ENCODE measurements around the gene PLAAT3.
A peak's percentile ranks its signal among the peaks of the same experiment; 100 is the strongest.
"Not testable (repeated sequence)": the region's sequence is repeated elsewhere in the genome, so short reads cannot be mapped to it uniquely, and the experiment has no call there.

The PLAAT3 gene

DNA sequence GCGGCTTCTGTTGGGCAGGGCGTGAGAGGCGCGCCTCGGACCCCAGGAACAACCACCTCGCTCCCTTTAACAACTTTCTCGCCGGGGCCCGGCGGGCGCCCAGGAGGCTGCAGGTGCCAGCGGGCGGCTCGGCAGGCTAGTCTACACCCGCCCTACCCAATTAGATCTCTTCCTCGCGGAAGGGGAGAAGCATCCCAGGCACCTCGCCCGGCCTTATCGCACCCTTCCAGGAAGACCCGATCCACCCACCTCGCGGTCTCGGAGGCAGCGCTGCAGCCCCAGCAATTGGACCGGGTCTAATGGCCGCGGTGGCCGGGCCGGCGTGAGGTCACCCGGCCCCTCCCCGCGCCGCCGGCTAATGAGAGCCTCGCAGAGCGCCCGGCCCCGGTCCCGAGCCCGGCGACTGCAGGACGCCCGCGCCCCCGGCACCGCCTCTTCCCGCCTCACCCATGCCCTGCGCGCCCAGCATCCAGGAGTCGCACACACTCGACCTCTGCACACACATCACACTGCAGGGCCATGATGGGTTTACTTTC is at the start of gene PLAAT3:
Gene PLAAT3, minus strand, starts transcription at position 298 of the 536 bp plus-strand sequence. CDS start 419 bp downstream, outside the sequence.
- DNase-seq = peak; percentile 67

DNA sequence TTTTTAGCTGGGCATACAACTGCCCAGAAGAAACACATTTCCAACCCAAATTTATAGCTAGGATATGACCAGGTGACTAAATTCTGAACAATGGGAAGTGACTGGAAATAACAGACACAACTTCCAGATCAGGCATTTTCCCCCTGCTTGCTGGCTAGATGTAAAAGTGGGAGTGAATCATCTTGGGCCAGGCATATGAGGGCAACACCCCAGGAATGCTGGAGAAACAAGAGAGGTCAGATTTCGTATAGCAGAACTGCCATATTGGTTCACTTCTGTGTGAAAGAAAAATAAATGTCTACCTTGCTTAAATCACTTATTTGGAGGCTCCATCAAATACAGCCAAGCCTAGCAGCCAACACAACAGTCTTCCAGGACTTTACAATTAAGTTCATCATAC is 49.6 kb upstream of the PLAAT3 start:
- DNase-seq = no peak

DNA sequence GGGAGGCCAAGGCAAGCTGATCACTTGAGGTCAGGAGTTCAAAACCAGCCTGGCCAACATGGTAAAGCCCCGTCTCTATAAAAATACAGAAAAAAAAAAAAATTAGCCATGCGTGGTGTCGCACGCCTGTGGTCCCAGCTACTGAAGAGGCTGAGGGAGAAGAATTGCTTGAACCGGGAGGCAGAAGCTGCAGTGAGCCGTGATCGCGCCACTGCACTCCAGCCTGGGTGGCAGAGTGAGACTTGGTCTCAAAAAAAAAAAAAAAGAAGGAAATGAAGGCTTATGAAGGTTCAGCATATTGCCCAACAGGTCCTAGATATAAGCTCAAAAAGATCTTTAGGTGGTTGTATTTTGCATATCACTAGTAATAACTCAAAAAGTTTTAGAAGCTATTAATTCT is 46.7 kb upstream of the PLAAT3 start:
- no peak for DNase-seq

DNA sequence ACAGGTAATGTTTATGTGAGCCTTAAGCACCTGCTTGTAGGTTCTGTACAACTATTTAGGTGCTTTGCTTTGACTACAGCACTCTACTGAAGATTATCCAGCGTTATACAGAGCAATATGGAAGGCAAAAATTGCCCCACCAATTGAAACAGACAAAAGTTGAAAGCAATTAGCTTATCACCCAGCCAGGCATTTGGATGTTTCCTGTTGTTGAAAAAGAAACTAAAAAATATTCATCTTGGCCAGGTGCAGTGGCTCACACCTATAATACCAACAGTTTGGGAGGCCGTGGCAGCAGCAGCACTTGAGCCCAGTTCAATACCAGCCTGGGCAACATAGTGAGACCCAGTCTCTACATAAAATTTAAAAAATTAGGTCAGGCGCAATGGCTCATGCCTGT is 38.4 kb upstream of the PLAAT3 start:
- no peak for DNase-seq

DNA sequence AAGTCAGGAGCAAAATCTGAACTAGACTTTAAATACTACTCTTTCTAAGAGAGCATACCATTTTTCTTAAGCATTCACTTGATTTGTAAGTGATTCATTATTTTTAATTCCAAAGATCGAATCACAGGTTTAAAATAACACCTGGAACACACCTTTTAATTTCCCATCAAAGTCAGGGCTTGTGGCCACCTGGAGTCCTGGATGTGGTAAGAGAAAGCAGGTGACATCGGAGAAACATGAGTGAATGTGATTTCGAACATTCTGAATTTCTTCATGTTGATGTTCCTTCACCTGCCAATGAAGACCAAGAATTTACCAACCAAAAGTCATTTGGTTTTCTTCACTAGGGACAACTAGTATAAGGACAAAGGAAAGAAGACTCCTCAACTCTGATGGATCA is 29.0 kb upstream of the PLAAT3 start:
- no peak for DNase-seq

DNA sequence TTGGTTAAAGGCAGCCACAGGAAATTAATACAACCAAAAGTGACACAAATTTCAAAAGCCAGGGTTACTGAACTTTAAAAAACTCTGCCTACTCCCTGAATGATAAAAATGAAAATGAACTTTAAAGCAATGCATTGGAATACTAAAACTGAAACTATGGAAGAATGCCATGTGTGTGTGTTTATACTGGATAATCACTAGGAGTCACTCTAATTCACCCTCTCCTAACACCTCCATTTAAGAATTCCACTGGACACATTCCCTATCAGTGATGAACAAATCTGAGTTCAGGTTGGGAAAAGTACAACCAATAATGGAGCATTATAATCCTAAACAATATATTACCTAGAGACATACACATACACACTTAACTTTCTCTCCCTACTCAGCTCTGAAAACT is 27.5 kb upstream of the PLAAT3 start:
- DNase-seq = no peak

DNA sequence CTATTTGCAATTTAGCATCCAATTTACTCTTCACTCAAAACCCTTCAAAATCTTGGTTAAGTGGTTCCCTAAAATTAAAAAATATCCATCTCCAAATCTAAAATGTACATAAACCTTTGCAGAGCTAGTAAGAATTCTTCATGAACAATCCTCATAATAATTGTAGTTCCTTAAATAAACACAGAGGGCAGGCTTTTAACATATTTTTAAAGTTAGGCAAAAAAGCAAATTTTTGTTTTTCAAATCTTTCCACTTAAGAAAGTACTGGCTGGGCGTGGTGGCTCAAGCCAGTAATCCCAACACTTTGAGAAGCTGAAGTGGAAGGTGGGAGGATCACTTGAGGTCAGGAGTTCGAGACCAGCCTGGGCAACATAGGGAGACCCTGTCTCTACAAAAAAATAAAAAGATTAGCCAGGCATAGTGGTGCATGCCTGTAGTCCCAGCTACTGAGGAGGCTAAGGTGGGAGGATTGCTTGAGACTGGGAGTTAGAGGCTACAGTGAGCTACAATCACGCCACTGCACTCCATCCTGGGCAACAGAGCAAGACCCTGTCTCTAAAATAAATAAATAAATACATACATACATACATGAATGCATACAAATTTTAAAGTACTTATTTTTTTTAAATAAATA is 25.1 kb upstream of the PLAAT3 start:
- no peak for DNase-seq

DNA sequence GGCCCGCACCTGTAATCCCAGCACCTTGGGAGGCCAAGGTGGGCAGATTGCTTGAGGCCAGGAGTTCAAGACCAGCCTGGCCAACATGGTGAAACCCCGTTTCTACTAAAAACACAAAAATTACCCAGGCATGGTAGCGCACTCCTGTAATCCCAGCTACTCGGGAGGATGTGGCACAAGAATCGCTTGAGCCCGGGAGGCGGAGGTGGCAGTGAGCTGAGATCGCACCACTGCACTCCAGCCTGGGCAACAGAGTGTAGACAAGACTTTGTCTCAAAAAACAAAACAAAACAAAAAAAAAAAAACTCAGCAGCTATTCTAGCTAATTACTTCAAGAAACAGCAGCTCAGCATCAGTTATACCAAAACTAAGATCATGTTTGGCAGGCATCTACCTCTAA is 24.2 kb upstream of the PLAAT3 start:
- not testable (repeated sequence) for DNase-seq

DNA sequence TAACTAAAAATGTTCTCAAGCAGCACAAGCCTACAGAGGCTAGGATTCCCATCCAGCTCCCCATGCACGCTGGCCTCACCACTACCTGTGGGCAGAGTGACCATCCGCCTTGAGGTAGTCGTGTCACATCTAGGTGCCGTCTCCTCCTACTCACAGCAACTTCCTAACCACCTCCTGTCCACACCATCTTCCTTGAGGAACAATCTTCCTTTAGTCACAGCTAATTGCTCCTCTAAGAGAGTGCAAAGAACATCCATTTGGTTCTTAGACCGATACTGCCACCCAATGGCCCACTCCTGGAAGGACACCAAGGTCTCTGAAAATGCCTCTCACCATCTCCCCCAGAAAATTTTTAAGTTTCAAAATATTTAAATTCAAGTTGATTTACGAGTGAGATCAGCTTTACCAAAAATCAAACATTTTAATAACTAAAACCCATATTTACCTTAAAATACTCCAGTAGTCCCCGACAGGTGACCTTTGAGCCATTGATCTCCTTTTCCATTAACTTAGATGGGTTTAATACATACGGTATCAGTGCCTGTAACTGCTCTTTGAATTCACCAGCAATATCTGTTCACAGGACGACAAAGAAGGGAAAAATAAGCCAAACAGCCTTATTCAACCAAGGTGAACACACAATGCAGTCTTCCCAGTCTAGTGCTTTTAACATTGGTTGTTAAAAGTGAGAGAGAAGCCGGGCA is 21.7 kb upstream of the PLAAT3 start:
- DNase-seq = no peak

DNA sequence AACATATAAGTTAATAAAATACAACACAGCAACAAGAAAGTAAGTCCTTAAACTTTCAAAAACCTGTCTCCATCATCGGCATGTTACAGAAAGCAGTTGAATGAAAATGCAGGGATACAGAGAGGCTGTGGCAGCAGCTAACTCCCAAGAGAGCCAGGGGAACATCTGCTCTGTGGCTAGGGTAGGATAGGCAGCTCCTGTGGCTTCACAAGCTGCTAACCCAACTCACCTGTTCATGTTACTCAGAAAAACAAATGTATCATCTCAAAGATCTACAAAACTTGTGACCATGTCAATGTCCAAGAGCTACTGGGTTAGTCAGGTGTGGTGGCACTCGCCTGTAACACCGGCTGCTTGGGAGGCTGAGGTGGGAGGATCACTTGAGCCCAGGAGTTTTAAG is 15.2 kb upstream of the PLAAT3 start:
- DNase-seq = no peak

DNA sequence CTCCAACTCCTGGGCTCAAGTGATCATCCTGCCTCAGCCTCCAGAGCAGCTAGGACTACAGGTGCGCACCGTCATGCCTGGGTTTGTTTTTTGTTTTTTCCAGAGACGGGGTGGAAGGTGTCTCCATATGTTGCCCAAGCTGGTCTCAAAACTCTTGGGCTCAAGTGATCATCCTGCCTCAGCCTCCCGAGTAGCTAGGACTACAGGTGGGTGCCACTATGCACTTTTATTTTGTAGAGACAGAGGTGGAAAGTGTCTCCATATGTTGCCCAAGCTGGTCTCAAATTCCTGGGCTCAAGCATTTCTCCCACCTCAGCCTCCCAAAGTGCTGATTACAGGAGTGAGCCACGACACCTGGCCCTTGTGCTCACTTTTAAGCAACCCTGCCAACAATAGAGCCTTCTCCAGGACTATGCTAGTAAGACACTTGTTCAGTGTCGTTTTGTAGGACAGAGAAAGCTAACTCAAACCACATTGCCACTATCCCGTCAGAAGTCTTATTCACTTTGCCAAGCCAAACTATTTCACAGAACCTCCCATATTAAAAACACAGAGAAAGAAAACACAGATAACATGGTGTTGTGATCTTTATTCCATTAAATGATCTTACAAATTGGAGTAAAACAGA is 9.4 kb upstream of the PLAAT3 start:
- no peak for DNase-seq

DNA sequence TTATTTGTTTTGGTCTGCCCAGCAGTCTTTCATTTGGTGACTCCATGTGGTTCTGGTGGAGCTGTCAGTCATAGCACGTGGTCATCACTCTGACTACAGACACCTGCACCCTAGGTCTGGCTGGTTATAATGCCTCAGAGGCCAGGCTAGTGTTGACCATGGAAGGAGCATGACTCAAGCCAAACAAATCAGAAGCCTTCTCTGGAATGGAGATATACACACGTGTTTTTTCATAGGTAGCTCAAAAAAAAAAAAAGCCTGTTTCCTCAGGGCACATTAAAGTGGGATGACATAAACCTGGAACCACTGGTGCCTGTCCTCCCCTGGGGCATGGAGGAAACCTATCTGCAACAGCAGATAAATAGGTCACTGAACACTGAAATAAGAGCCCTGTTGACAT is 8.1 kb upstream of the PLAAT3 start:
- DNase-seq = no peak

DNA sequence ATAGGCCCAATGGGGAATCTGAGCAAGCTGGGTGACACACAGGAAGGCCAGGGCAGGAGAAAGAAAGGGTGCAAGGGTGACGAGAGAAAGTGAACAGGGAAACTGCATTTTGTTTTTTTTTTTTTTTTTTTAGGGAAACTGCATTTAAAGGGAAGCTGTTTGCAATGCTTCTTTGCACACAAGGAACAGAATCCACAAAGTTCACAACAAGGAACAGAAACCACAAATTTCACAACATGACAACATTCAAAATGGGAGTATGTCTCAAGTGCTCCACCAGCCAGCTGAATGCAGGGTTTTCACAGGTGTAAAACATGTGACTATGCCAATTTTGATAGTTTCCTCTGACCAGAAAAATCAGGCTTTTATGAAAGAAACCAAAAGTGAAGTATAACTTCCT is 6.8 kb upstream of the PLAAT3 start:
- no peak for DNase-seq

DNA sequence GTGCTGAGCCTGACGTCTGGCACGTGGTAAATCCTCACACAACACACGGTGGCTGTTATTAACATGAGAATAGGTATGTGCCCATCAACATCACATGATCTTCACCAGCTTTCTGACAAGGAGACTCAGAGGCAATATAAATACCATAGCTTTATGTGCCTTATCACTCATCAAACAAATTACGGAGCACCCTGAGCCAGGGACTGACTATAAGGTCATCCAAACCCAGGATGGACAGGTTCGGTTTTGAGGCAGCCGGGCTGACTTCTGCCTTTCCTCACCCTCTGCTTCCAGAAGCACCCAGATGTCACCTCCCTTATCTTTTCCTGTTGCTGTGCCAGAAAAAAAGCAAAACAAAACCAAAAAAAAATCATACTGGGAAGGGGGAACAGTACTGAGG is 5.7 kb upstream of the PLAAT3 start:
- DNase-seq = no peak

DNA sequence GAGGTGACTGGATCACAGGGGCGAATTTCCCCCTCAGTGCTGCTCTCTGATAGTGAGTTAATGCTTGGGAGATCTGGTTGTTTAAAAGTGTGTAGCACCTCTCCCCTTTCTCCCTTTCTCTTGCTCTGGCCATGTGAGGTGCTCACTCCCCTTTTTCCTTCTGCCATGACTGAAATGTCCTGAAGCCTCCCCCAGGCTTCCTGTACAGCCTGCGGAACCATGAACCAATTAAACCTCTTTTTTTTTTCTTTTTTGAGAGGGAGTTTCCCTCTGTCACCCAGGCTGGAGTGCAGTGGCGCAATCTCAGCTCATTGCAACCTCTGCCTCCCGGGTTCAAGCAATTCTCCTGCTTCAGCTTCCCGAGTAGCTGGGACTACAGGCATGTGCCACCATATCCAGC is 3.5 kb upstream of the PLAAT3 start:
- DNase-seq = not testable (repeated sequence)

DNA sequence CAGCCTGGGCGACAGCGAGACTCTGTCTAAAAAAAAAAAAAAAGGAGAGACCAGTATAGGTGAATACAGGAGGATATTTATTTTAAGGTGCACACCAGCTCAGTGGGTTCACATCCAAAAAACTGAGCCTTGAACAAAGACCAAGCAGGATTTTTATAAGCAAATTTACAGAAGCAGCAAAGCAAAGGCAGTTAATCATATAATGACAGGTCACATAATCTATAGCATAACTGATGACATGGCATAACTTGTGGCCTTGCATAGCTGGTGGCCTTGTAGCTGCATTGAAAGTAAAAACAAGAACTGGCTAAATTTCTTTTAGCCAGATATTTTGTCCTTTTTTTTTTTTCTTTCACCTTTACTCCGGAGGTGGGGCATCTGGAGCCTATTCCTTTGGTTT is 2.7 kb upstream of the PLAAT3 start:
- DNase-seq = no peak

DNA sequence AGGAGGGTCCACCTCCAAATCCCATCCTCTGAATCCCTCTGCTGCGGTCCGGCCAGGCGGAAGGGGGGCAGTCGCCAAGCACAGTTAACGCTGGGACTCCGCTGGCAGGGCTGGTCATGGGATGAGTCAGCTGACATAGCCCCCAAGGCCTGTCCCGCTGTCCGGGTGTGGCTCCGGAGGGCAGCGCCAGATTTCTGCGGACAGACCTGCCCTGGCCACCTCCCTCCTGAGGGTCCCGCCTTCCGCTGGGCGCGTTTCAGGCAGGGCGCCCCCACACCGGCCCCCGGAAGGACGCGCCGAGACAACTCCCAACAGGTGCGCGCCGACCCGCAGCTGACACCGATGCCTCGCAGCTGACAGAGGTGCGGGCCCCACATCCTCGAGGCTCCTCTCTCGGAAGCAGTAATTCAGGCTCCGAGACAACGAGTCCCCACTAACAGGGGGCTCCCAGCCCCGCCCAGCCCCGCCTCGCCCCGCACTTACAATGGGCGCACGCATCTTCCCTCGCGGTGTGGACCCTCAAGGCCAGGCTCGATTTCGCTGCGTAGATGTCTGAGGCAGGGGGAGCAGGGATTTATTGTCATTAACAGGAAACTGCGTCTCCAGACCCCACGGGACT is 607 bp downstream of the PLAAT3 start:
- no peak for DNase-seq

DNA sequence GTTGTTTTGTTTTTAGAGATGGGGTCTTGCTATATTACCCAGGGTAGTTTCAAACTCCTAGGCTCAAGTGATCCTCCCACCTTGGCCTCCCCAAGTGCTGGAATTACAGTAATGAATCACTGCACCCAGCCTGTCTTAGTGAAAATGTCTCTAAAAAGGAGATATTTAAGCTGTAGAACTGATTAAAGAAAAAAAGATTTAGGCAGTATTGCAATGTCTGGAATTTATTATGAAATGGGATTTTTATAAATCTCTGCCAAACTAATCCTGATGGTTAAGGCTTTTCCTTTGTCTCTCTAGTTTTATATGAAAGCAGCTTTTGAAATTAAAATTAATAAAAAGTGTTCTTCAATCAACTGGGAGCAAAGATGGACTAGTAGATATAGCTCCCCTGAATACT is 2.1 kb downstream of the PLAAT3 start:
- DNase-seq = no peak

DNA sequence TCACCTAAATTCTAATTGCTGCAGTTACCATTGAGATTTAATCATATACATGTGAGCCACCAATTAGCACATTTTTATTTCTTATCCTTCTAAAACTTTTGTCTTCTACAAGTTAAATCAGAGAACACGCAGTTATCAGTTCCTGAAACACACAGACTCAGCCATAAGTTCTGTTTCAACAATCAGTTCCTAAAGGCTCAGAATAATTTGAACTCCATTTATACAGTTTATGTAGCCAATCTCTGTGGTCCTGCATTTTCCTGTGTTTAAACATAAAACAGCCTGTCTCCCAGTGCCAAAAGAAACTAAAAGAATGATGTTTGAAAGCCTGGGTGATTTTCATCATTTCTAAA is 2.9 kb downstream of the PLAAT3 start:
- no peak for DNase-seq

DNA sequence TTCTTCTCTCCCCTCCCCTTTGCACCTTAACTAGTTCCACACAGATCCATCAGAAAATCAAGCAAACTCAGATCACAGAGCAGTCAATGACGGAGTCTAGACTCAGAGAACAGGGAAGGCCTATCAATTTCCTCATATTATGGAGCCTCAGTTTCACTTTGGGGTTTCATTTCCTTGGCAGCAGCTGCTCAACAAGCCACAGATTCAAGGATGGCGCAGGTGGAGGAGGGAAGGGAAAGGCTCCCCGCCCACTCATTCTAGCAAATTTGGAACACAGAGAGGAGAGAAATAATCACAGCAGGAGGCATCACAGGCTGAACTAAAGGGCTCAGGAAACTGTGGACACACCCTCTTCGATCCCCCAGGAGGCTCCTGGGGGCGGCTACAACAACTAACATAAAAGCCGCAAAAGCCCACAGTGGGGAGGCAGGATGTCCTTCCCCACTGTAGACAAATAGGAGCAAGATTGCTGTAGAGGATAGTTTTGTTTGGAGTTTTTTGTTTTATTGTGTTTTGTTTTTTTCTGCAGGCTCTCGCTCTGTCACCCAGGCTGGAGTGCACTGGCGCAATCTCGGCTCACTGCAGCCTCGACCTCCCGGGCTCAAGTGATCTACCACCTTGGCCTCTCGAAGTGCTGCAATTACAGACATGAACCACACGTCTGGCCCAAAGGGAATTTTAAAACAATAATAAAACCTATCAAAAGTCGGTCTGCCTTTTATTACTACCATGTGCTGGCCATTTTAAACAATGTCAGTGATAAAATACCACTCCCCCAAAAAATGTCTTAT is 3.4 kb downstream of the PLAAT3 start:
- DNase-seq = no peak

DNA sequence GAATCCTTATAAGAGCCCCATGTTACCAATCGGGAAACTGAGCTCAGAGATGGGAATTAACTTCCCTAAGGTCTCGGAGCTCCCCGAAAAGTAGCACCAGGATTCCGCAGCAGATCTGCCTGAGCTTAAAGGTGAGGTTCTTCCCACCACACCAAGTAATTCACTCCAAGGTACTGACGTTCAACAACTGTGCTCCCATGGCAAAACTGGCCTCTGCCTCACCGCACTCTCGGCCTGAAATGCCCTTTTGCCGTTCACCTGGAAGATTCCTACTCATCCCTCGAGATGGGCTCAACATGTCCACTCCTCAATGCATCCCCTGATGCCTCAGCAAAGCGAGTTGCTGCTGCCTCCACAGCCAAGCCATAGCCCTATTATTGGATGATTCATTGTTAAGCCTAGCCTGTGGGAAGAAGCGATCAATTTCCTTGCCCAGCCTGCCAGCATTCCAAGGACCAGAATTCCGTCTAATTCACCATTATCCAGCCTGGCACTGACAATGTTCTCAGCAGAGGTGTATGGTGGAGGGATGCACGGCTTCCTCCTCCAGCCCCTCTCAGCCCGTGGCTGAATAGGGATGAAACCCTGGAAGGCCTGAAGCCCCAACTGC is 4.2 kb downstream of the PLAAT3 start:
- DNase-seq = no peak

DNA sequence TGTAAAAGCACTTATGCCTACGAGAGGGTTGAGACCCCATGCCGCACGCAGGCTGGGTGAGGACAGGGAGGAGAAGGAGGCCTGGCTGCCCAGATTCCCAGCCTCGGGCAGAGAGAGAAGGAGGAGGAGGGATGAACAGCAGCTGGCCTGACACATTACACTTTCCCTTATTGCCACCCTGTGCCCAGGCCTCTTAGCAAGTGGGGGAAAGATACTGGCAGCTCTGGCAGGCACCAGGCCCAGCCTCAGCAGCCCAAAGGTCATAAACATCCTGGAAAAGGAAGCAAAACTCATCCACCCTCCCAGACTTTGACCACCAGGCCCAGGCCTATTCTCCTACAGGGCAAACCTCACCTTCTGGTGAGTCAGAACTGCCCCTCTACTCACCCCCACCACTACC is 4.7 kb downstream of the PLAAT3 start:
- no peak for DNase-seq

All from NCI-H510A (cell line).